AG09319 (cell line): Measurements from ENCODE around the gene ASNS.
"Not testable (repeated sequence)": the region's sequence is repeated elsewhere in the genome, so short reads cannot be mapped to it uniquely, and the experiment has no call there.

ENCODE experiments used
- DNase-seq: peaks from one replicate; pipeline ENCODE4 v3.0.0-alpha.2; 2010; ENCODE audit warnings: low read depth; ENCODE audit errors: extremely low read depth
- CTCF ChIP-seq: IDR thresholded peaks from 2 replicates; pipeline ENCODE4 v1.5.1; 2011; ENCODE audit warnings: low read depth, mild to moderate bottlenecking, inconsistent platforms, low read length, moderate library complexity

Gene ASNS

GRCh38 chr7:97872025-97872669 is at the start of gene ASNS:
ASNS (minus strand) TSS chr7:97872408; CDS start chr7:97869156, 3,252 bp downstream.
- DNase-seq, result peak; percentile 84
- TF ChIP-seq CTCF, result no peak; the same call in 1 of the 2 replicates

- DNase-seq, result not testable (repeated sequence)
Measured at GRCh38 chr7:97921254-97921653, 49.0 kb upstream of the ASNS start.

- not testable (repeated sequence) for DNase-seq
Measured at GRCh38 chr7:97915267-97915666, 43.1 kb upstream of the ASNS start.

GRCh38 chr7:97912294-97912693 is 40.1 kb upstream of the ASNS start:
- DNase-seq, result not testable (repeated sequence)

- not testable (repeated sequence) for DNase-seq
Measured at GRCh38 chr7:97896893-97897292, 24.7 kb upstream of the ASNS start.

GRCh38 chr7:97891721-97892120 is 19.5 kb upstream of the ASNS start:
- DNase-seq, result not testable (repeated sequence)

- not testable (repeated sequence) for DNase-seq
Measured at GRCh38 chr7:97879527-97879926, 7.3 kb upstream of the ASNS start.

GRCh38 chr7:97874894-97875293 is 2.7 kb upstream of the ASNS start:
- not testable (repeated sequence) for DNase-seq

GRCh38 chr7:97873606-97874005 is 1.4 kb upstream of the ASNS start:
- no peak for DNase-seq
- no peak for TF ChIP-seq CTCF

GRCh38 chr7:97871659-97872024 is 566 bp downstream of the ASNS start:
- no peak for TF ChIP-seq CTCF
- no peak for DNase-seq

GRCh38 chr7:97868788-97869187 is 3.4 kb downstream of the ASNS start:
- TF ChIP-seq CTCF, result no peak
- no peak for DNase-seq
